ENCODE measurements around the gene TAPBP. TPM values are rescaled to one million over a fixed set of nuclear protein-coding genes. Genes with fewer than 3 reads are reported as not detected.
A peak's percentile ranks its signal among the peaks of the same experiment; 100 is the strongest.
"Not testable (repeated sequence)": the region's sequence is repeated elsewhere in the genome, so short reads cannot be mapped to it uniquely, and the experiment has no call there.

The TAPBP gene
- total and polyA plus RNA-seq, 7 donors: 7.8 to 114 (median 45.7) TPM

GRCh38 chr6:33277663-33278391, 36.1 kb downstream of the TAPBP start:
- H3K4me3 ChIP-seq: peak overlapping the region; percentile 48 to 87 (median 64)
- DNase-seq: no peak
- intact Hi-C loops (cut with DNase I): loop anchor here (2.0 to 10.0 kb wide), 2 partner anchors 21 to 1613 kb away; partner anchors contain the start of genes C6orf47, CSNK2B, GPANK1 and LY6G5B
- peaks cover 0 to 52% (median 49%) of the 10 kb centered on the region in 4 donors for H3K4me1 ChIP-seq
- TF ChIP-seq POLR2A (IDR thresholded peaks at IDR 0.05): no peak
- no peak for TF ChIP-seq POLR2AphosphoS5 (IDR thresholded peaks at IDR 0.05)
- no peak for TF ChIP-seq EP300 (IDR thresholded peaks at IDR 0.05)
- TF ChIP-seq, protein P1, sequence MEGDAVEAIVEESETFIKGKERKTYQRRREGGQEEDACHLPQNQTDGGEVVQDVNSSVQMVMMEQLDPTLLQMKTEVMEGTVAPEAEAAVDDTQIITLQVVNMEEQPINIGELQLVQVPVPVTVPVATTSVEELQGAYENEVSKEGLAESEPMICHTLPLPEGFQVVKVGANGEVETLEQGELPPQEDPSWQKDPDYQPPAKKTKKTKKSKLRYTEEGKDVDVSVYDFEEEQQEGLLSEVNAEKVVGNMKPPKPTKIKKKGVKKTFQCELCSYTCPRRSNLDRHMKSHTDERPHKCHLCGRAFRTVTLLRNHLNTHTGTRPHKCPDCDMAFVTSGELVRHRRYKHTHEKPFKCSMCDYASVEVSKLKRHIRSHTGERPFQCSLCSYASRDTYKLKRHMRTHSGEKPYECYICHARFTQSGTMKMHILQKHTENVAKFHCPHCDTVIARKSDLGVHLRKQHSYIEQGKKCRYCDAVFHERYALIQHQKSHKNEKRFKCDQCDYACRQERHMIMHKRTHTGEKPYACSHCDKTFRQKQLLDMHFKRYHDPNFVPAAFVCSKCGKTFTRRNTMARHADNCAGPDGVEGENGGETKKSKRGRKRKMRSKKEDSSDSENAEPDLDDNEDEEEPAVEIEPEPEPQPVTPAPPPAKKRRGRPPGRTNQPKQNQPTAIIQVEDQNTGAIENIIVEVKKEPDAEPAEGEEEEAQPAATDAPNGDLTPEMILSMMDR (IDR thresholded peaks at IDR 0.05): no peak
- WGBS, 2 donors: 37 to 47% methylated on average over 39 of the region's 39 CpGs
- no peaks in the 10 kb centered on the region for H3K9me3 ChIP-seq
- peak overlapping the region; percentile 90 to 94 (median 93) for H3K27ac ChIP-seq
- H3K27me3 ChIP-seq: no peaks in the 10 kb centered on the region
- peaks cover 6 to 79% (median 24%) of the 10 kb centered on the region in 4 donors for H3K36me3 ChIP-seq

GRCh38 chr6:33276864-33277662, 36.8 kb downstream of the TAPBP start, which contains the start of gene B3GALT4:
Gene B3GALT4 (plus strand): TSS chr6:33277123. CDS start chr6:33277420, 297 bp downstream.
- intact Hi-C loops (cut with DNase I): loop anchor here (2.0 to 10.0 kb wide), 2 partner anchors 22 to 1612 kb away; partner anchors contain the start of genes C6orf47, CSNK2B, GPANK1 and LY6G5B

DNA sequence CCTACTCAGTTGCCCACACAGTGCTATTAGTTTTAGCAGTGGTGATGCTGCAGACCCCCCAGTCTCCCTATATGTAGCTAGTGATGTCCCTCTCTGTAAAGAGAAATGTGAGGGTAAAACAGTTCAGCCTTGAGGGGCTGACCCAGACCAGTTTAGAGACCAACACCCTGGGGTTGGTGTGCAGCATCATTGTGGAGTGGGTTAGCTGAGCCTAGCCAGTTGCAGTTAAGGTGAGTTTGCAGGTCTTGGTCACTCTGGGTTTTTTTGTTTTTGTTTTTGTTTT, 37.4 kb downstream of the TAPBP start:
- intact Hi-C loops (cut with DNase I): loop anchor here (2.0 to 10.0 kb wide), 2 partner anchors 22 to 1612 kb away; partner anchors contain the start of genes C6orf47, CSNK2B, GPANK1 and LY6G5B
- TF ChIP-seq POLR2A (IDR thresholded peaks at IDR 0.05) (no peak), POLR2AphosphoS5 (IDR thresholded peaks at IDR 0.05) (no peak), EP300 (IDR thresholded peaks at IDR 0.05) (no peak)
- TF ChIP-seq, protein P1 (IDR thresholded peaks at IDR 0.05): no peak
- Histone ChIP-seq H3K27ac (peak overlapping the region; percentile 90 to 94 (median 93)), H3K4me3 (peak overlapping the region; percentile 48 to 87 (median 64)), H3K9me3 (no peaks in the 10 kb centered on the region), H3K36me3 (peaks cover 6 to 68% (median 20%) of the 10 kb centered on the region in 4 donors), H3K4me1 (peaks cover 0 to 60% (median 56%) of the 10 kb centered on the region in 4 donors), H3K27me3 (no peaks in the 10 kb centered on the region)
- no peak for DNase-seq

More at GRCh38 chr6:33276864-33277662, 36.8 kb downstream of the TAPBP start, which contains the start of gene B3GALT4:
- H3K27me3 ChIP-seq: no peaks in the 10 kb centered on the region
- no peaks in the 10 kb centered on the region for H3K9me3 ChIP-seq
- peaks cover 0 to 60% (median 56%) of the 10 kb centered on the region in 4 donors for H3K4me1 ChIP-seq
- peak within 1 kb of the TSS; percentile 48 to 87 (median 64) for H3K4me3 ChIP-seq
- WGBS, 2 donors: 0% methylated on average over 80 of the region's 80 CpGs
- H3K27ac ChIP-seq: peak within 1 kb of the TSS; percentile 90 to 94 (median 93)
- peak; percentile 91 for DNase-seq
- TF ChIP-seq POLR2A (IDR thresholded peaks at IDR 0.05): peak; percentile 27 to 40
- TF ChIP-seq, protein P1 (IDR thresholded peaks at IDR 0.05): peak; percentile 13 to 52 (median 29)
- peak in 3 of 4 donors; percentile 24 to 85 (median 80) for TF ChIP-seq POLR2AphosphoS5 (IDR thresholded peaks at IDR 0.05)
- no peak for TF ChIP-seq EP300 (IDR thresholded peaks at IDR 0.05)
- H3K36me3 ChIP-seq: peaks cover 6 to 73% (median 20%) of the 10 kb centered on the region in 4 donors

GRCh38 chr6:33275795-33276580, 37.9 kb downstream of the TAPBP start:
- intact Hi-C loops (cut with DNase I): loop anchor here (2.0 to 10.0 kb wide), 2 partner anchors 23 to 1611 kb away; partner anchors contain the start of genes C6orf47, CSNK2B, GPANK1 and LY6G5B
- DNase-seq, H3K9me3 ChIP-seq, H3K27me3 ChIP-seq: not testable (repeated sequence)
- Histone ChIP-seq H3K4me3 (peak overlapping the region in 3 of 4 donors; percentile 48 to 87 (median 74)), H3K27ac (peak overlapping the region; percentile 90 to 94 (median 93)), H3K4me1 (peaks cover 0 to 63% (median 58%) of the 10 kb centered on the region in 4 donors), H3K36me3 (peaks cover 6 to 63% (median 20%) of the 10 kb centered on the region in 4 donors)
- WGBS, 2 donors: 42 to 71% methylated on average over 16 of the region's 16 CpGs

All from sigmoid colon (tissue), 7 donors.